Measurements from ENCODE around the gene ZDHHC14.

GRCh38 chr6:157488716-157489118 lies 107.7 kb downstream of the ZDHHC14 start:
- no peak for TF ChIP-seq CTCF (IDR thresholded peaks at IDR 0.05)
- TF ChIP-seq EP300 (IDR thresholded peaks at IDR 0.05) = no peak
